WTC11 (cell line): ENCODE data around the gene CKM. TPM values are rescaled to one million over a fixed set of nuclear protein-coding genes. Genes with fewer than 3 reads are reported as not detected.

ENCODE experiments used
- ATAC-seq: fragments of 200-7000 bp; cut with Tn5 transposase; 2 replicates; pipeline ENCODE4 v1.10.0; 2021; ENCODE audit warnings: mild to moderate bottlenecking, moderate library complexity
- CTCF ChIA-PET: fragments of 300-600 bp; sonication (Branson Sonifier 250); formaldehyde crosslinking; loops from one replicate; lab custom pipeline; 2021; ENCODE audit warnings: antibody characterized with exemption; lab: Charles Lee
- POLR2A ChIA-PET: fragments of 350-600 bp; sonication (Branson Sonifier 250); formaldehyde crosslinking; loops from one replicate; lab custom pipeline; 2021; ENCODE audit warnings: antibody characterized with exemption; lab: Charles Lee
- DNase-seq: peaks from one replicate; pipeline ENCODE4 v3.0.0; 2021; ENCODE audit warnings: low spot score
- H3K27ac Mint-ChIP-seq: 2 replicates; pipeline ENCODE4 v1.8.0; 2021; ENCODE audit warnings: mixed read lengths
- H3K27me3 Mint-ChIP-seq: 2 replicates; pipeline ENCODE4 v1.8.0; 2021; ENCODE audit warnings: low read depth, mild to moderate bottlenecking, moderate library complexity, mixed read lengths
- H3K36me3 Mint-ChIP-seq: 2 replicates; pipeline ENCODE4 v1.8.0; 2021; ENCODE audit warnings: mixed read lengths
- H3K4me1 Mint-ChIP-seq: 2 replicates; pipeline ENCODE4 v1.8.0; 2022; ENCODE audit warnings: mixed read lengths
- H3K4me3 Mint-ChIP-seq: 2 replicates; pipeline ENCODE4 v1.8.0; 2021; ENCODE audit warnings: mild to moderate bottlenecking, moderate library complexity, mixed read lengths
- H3K9me3 Mint-ChIP-seq: 2 replicates; pipeline ENCODE4 v1.8.0; 2021; ENCODE audit warnings: mixed read lengths
- CREM ChIP-seq: sonication (generic); formaldehyde crosslinking; IDR thresholded peaks from 2 replicates; pipeline ENCODE4 v1.8.1; 2022; ENCODE audit warnings: mild to moderate bottlenecking, missing genetic modification reagents, moderate library complexity
- JAZF1 ChIP-seq: fragments of 250-450 bp; sonication (Bioruptor Pico); IDR thresholded peaks from 2 replicates; pipeline ENCODE4 v1.9.0; 2021; ENCODE audit warnings: moderate library complexity, mild to moderate bottlenecking, inconsistent platforms
- JUN ChIP-seq: sonication (generic); formaldehyde crosslinking; IDR thresholded peaks from 2 replicates; pipeline ENCODE4 v1.8.0; 2023; ENCODE audit warnings: mild to moderate bottlenecking, missing genetic modification reagents
- MYBL2 ChIP-seq: sonication (generic); formaldehyde crosslinking; IDR thresholded peaks from 2 replicates; pipeline ENCODE4 v1.8.1; 2023; ENCODE audit warnings: mild to moderate bottlenecking, moderate library complexity, missing genetic modification reagents
- PRRX2 ChIP-seq: fragments of 250-450 bp; sonication (Bioruptor Pico); IDR thresholded peaks from 2 replicates; pipeline ENCODE4 v1.8.0; 2021; ENCODE audit warnings: mild to moderate bottlenecking
- ZNF219 ChIP-seq: sonication (generic); formaldehyde crosslinking; IDR thresholded peaks from 2 replicates; pipeline ENCODE4 v1.8.0; 2023; ENCODE audit warnings: missing genetic modification reagents, mild to moderate bottlenecking, borderline replicate concordance
- ZNF671 ChIP-seq: fragments of 250-450 bp; sonication (Bioruptor Pico); IDR thresholded peaks from 2 replicates; pipeline ENCODE4 v1.8.0; 2021; ENCODE audit warnings: mild to moderate bottlenecking
- total RNA-seq: library from RNA; stranded (reverse); gene quantifications from 3 replicates; pipeline ENCODE4 v1.2.3, GENCODE V29; 2021
- TF ChIP-seq, protein P1 (sequence below): fragments of 250-450 bp; sonication (Bioruptor Pico); conservative IDR thresholded peaks from 2 replicates; pipeline ENCODE4 v1.9.0; 2021; ENCODE audit warnings: mild to moderate bottlenecking
- TF ChIP-seq, protein P2 (sequence below): sonication (generic); formaldehyde crosslinking; IDR thresholded peaks from 2 replicates; pipeline ENCODE4 v1.8.1; 2023; ENCODE audit warnings: mild to moderate bottlenecking, missing genetic modification reagents, borderline replicate concordance
- TF ChIP-seq, protein P3 (sequence below): sonication (generic); formaldehyde crosslinking; conservative IDR thresholded peaks from 2 replicates; pipeline ENCODE4 v1.8.1; 2023; ENCODE audit warnings: mild to moderate bottlenecking, low read depth, missing genetic modification reagents, moderate library complexity
- TF ChIP-seq, protein P4 (sequence below): sonication (generic); formaldehyde crosslinking; IDR thresholded peaks from 2 replicates; pipeline ENCODE4 v1.8.0; 2022; ENCODE audit warnings: mild to moderate bottlenecking, missing genetic modification reagents
- TF ChIP-seq, protein P5 (sequence below): sonication (generic); formaldehyde crosslinking; IDR thresholded peaks from 2 replicates; pipeline ENCODE4 v1.8.1; 2022; ENCODE audit warnings: mild to moderate bottlenecking, missing genetic modification reagents, moderate library complexity, borderline replicate concordance
- TF ChIP-seq, protein P6 (sequence below): sonication (generic); formaldehyde crosslinking; IDR thresholded peaks from 2 replicates; pipeline ENCODE4 v1.8.1; 2023; ENCODE audit warnings: mild to moderate bottlenecking, moderate library complexity, missing genetic modification reagents
- TF ChIP-seq, protein P7 (sequence below): sonication (generic); formaldehyde crosslinking; IDR thresholded peaks from 2 replicates; pipeline ENCODE4 v1.8.0; 2022; ENCODE audit warnings: missing genetic modification reagents
- TF ChIP-seq, protein P8 (sequence below): sonication (generic); formaldehyde crosslinking; IDR thresholded peaks from 2 replicates; pipeline ENCODE4 v1.8.0; 2022; ENCODE audit warnings: mild to moderate bottlenecking, missing genetic modification reagents
- TF ChIP-seq, protein P9 (sequence below): sonication (generic); formaldehyde crosslinking; IDR thresholded peaks from 2 replicates; pipeline ENCODE4 v1.8.1; 2023; ENCODE audit warnings: mild to moderate bottlenecking, missing genetic modification reagents, moderate library complexity

Gene CKM
- total RNA-seq, 1 experiment from 2014 or later, result not detected

DNA sequence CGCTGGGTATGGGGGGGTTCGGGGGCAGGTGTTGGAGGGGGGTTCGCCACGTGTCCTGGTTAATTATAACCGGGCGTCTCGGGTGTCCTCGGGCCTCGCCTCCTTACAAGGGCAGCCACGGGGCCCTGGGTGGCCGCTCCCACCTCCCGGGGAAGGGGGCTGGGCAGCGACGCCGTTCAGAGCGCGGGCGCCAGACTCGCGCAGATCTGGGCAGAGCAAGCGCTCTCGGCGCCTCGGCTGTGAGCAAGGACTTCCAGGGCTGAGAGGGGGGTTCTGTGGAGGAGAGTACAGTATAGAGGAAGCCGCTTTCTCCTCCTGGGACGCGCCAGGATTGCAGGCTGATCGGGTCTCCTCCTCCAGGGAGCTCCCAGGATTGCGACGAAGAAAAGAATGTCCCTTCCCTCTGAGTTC is 1.0 kb upstream of the CKM start:
- peaks cover 20% of the 10 kb centered on the region for H3K27me3 Mint-ChIP-seq
- ATAC-seq, result peak; percentile 36
- TF ChIP-seq CREM (CRISPR knock-in tag) (no peak), JAZF1 (no peak), MYBL2 (CRISPR knock-in tag) (no peak), ZNF671 (CRISPR knock-in tag) (no peak)
- TF ChIP-seq, protein P1, sequence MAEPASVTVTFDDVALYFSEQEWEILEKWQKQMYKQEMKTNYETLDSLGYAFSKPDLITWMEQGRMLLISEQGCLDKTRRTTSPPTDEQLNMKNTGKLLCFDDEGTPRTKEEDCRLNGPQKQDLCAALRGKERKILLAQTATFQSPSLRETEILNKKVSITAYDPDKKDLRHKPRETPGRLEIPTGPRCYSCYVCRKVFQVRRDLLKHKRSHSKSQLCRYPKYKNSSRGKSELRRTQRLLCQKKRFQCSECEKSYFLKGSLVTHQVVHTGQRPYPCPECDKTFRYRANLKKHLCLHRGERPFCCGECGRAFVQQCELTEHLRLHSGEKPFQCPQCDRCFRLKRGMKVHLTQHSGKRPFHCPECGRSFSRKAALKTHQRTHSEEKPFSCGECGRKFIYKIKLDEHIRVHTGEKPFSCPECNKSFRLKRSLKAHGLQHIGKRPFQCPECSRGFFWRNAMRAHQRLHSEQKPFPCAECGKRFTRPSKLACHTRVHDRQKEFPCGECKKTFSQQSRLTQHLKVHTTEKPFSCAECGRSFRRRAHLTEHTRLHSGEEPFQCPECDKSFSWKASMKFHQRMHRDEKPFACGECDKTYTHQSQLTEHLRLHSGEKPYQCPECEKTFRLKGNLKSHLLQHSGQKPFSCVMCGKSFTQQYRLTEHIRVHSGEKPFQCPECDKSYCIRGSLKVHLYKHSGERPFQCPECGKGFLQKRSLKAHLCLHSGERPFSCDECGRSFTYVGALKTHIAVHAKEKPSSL (CRISPR knock-in tag), result no peak
- TF ChIP-seq, protein P2, sequence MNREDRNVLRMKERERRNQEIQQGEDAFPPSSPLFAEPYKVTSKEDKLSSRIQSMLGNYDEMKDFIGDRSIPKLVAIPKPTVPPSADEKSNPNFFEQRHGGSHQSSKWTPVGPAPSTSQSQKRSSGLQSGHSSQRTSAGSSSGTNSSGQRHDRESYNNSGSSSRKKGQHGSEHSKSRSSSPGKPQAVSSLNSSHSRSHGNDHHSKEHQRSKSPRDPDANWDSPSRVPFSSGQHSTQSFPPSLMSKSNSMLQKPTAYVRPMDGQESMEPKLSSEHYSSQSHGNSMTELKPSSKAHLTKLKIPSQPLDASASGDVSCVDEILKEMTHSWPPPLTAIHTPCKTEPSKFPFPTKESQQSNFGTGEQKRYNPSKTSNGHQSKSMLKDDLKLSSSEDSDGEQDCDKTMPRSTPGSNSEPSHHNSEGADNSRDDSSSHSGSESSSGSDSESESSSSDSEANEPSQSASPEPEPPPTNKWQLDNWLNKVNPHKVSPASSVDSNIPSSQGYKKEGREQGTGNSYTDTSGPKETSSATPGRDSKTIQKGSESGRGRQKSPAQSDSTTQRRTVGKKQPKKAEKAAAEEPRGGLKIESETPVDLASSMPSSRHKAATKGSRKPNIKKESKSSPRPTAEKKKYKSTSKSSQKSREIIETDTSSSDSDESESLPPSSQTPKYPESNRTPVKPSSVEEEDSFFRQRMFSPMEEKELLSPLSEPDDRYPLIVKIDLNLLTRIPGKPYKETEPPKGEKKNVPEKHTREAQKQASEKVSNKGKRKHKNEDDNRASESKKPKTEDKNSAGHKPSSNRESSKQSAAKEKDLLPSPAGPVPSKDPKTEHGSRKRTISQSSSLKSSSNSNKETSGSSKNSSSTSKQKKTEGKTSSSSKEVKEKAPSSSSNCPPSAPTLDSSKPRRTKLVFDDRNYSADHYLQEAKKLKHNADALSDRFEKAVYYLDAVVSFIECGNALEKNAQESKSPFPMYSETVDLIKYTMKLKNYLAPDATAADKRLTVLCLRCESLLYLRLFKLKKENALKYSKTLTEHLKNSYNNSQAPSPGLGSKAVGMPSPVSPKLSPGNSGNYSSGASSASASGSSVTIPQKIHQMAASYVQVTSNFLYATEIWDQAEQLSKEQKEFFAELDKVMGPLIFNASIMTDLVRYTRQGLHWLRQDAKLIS, result no peak
- TF ChIP-seq, protein P3, sequence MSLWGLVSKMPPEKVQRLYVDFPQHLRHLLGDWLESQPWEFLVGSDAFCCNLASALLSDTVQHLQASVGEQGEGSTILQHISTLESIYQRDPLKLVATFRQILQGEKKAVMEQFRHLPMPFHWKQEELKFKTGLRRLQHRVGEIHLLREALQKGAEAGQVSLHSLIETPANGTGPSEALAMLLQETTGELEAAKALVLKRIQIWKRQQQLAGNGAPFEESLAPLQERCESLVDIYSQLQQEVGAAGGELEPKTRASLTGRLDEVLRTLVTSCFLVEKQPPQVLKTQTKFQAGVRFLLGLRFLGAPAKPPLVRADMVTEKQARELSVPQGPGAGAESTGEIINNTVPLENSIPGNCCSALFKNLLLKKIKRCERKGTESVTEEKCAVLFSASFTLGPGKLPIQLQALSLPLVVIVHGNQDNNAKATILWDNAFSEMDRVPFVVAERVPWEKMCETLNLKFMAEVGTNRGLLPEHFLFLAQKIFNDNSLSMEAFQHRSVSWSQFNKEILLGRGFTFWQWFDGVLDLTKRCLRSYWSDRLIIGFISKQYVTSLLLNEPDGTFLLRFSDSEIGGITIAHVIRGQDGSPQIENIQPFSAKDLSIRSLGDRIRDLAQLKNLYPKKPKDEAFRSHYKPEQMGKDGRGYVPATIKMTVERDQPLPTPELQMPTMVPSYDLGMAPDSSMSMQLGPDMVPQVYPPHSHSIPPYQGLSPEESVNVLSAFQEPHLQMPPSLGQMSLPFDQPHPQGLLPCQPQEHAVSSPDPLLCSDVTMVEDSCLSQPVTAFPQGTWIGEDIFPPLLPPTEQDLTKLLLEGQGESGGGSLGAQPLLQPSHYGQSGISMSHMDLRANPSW, result no peak
- TF ChIP-seq, protein P4, sequence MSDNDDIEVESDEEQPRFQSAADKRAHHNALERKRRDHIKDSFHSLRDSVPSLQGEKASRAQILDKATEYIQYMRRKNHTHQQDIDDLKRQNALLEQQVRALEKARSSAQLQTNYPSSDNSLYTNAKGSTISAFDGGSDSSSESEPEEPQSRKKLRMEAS (CRISPR knock-in tag), result 0 out of 2 replicates have a peak, but pooled peaks have one; percentile 19
- TF ChIP-seq, all 79 proteins: peak for 1
- Mint-ChIP-seq H3K9me3 (no peaks in the 10 kb centered on the region), H3K36me3 (no peaks in the 10 kb centered on the region), H3K4me3 (peak overlapping the region; percentile 56), H3K27ac (no peak overlapping the region), H3K4me1 (peaks cover 22% of the 10 kb centered on the region)
- POLR2A ChIA-PET, result interaction anchor here (1.0 kb wide), 1 partner anchor 20 kb away, joined by 7 read pairs; no protein-coding TSS in a partner anchor
- CTCF ChIA-PET, result interaction anchor here (0.7 to 1.4 kb wide), 3 partner anchors 15 to 123 kb away, joined by 3 to 4 read pairs (median 3); no protein-coding TSS in a partner anchor
- peak; percentile 48 for DNase-seq

DNA sequence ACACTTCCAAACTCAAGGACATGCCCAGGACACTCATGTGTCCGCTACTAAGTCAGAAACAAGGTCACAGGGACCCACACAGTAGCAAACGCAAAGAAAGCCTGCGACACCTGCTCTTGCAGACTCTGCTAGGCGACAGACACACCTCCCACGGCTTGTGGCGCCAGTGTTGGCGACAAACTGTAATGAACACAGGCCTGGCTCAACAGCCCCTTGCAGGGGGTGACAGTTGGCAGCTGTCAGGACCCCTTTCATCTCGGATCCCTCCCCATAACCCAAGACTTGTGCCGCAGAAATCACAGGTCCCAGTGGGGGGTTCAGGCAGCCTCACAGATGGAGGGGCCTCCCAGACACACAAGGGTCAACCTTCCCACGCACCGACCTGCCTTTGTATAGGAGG is 364 bp downstream of the CKM start:
- Mint-ChIP-seq H3K9me3 (no peaks in the 10 kb centered on the region), H3K27ac (no peak overlapping the region), H3K4me3 (no peak overlapping the region), H3K36me3 (no peaks in the 10 kb centered on the region), H3K4me1 (peaks cover 18% of the 10 kb centered on the region), H3K27me3 (peaks cover 34% of the 10 kb centered on the region)
- CTCF ChIA-PET, result interaction anchor here (1.4 kb wide), 1 partner anchor 122 kb away, joined by 4 read pairs; no protein-coding TSS in a partner anchor
- no peak for ATAC-seq
- POLR2A ChIA-PET, result no interaction called here
- no peak for DNase-seq
- TF ChIP-seq, protein P5, sequence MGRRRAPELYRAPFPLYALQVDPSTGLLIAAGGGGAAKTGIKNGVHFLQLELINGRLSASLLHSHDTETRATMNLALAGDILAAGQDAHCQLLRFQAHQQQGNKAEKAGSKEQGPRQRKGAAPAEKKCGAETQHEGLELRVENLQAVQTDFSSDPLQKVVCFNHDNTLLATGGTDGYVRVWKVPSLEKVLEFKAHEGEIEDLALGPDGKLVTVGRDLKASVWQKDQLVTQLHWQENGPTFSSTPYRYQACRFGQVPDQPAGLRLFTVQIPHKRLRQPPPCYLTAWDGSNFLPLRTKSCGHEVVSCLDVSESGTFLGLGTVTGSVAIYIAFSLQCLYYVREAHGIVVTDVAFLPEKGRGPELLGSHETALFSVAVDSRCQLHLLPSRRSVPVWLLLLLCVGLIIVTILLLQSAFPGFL (CRISPR knock-in tag), result no peak
- TF ChIP-seq PRRX2 (CRISPR knock-in tag), result no peak
- no peak for TF ChIP-seq JAZF1
- no peak for TF ChIP-seq ZNF219
- TF ChIP-seq, protein P6, sequence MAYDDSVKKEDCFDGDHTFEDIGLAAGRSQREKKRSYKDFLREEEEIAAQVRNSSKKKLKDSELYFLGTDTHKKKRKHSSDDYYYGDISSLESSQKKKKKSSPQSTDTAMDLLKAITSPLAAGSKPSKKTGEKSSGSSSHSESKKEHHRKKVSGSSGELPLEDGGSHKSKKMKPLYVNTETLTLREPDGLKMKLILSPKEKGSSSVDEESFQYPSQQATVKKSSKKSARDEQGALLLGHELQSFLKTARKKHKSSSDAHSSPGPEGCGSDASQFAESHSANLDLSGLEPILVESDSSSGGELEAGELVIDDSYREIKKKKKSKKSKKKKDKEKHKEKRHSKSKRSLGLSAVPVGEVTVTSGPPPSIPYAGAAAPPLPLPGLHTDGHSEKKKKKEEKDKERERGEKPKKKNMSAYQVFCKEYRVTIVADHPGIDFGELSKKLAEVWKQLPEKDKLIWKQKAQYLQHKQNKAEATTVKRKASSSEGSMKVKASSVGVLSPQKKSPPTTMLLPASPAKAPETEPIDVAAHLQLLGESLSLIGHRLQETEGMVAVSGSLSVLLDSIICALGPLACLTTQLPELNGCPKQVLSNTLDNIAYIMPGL (CRISPR knock-in tag), result no peak
- TF ChIP-seq, protein P7, sequence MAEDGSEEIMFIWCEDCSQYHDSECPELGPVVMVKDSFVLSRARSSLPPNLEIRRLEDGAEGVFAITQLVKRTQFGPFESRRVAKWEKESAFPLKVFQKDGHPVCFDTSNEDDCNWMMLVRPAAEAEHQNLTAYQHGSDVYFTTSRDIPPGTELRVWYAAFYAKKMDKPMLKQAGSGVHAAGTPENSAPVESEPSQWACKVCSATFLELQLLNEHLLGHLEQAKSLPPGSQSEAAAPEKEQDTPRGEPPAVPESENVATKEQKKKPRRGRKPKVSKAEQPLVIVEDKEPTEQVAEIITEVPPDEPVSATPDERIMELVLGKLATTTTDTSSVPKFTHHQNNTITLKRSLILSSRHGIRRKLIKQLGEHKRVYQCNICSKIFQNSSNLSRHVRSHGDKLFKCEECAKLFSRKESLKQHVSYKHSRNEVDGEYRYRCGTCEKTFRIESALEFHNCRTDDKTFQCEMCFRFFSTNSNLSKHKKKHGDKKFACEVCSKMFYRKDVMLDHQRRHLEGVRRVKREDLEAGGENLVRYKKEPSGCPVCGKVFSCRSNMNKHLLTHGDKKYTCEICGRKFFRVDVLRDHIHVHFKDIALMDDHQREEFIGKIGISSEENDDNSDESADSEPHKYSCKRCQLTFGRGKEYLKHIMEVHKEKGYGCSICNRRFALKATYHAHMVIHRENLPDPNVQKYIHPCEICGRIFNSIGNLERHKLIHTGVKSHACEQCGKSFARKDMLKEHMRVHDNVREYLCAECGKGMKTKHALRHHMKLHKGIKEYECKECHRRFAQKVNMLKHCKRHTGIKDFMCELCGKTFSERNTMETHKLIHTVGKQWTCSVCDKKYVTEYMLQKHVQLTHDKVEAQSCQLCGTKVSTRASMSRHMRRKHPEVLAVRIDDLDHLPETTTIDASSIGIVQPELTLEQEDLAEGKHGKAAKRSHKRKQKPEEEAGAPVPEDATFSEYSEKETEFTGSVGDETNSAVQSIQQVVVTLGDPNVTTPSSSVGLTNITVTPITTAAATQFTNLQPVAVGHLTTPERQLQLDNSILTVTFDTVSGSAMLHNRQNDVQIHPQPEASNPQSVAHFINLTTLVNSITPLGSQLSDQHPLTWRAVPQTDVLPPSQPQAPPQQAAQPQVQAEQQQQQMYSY (CRISPR knock-in tag), result no peak
- TF ChIP-seq, protein P8, sequence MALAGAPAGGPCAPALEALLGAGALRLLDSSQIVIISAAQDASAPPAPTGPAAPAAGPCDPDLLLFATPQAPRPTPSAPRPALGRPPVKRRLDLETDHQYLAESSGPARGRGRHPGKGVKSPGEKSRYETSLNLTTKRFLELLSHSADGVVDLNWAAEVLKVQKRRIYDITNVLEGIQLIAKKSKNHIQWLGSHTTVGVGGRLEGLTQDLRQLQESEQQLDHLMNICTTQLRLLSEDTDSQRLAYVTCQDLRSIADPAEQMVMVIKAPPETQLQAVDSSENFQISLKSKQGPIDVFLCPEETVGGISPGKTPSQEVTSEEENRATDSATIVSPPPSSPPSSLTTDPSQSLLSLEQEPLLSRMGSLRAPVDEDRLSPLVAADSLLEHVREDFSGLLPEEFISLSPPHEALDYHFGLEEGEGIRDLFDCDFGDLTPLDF (CRISPR knock-in tag), result no peak
- TF ChIP-seq, protein P9, sequence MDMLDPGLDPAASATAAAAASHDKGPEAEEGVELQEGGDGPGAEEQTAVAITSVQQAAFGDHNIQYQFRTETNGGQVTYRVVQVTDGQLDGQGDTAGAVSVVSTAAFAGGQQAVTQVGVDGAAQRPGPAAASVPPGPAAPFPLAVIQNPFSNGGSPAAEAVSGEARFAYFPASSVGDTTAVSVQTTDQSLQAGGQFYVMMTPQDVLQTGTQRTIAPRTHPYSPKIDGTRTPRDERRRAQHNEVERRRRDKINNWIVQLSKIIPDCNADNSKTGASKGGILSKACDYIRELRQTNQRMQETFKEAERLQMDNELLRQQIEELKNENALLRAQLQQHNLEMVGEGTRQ (CRISPR knock-in tag), result no peak
- TF ChIP-seq JUN (CRISPR knock-in tag), result no peak
